Fibroblast of villous mesenchyme (primary cell): ENCODE measurements around the gene KIF1B. TPM values are rescaled to one million over a fixed set of nuclear protein-coding genes. Genes with fewer than 3 reads are reported as not detected.
A peak's percentile ranks its signal among the peaks of the same experiment; 100 is the strongest.
"Not testable (repeated sequence)": the region's sequence is repeated elsewhere in the genome, so short reads cannot be mapped to it uniquely, and the experiment has no call there.

ENCODE experiments used
- DNase-seq: peaks from one replicate; pipeline ENCODE4 v3.0.0-alpha.2; 2010; ENCODE audit warnings: low read depth
- H3K4me3 ChIP-seq: 2 replicates; pipeline ENCODE4 v1.5.1; 2011; ENCODE audit warnings: low read depth, mild to moderate bottlenecking, low read length
- total RNA-seq: library from RNA; depleted of rRNA; stranded (reverse); fragments of >200 nt; gene quantifications from 2 replicates; pipeline ENCODE4 v1.2.3, GENCODE V29; 2012
- TF ChIP-seq, protein P1 (sequence below): IDR thresholded peaks from 2 replicates; pipeline ENCODE4 v1.5.1; 2012; ENCODE audit warnings: low read depth, mild to moderate bottlenecking, low read length; ENCODE audit not compliant: insufficient read depth

KIF1B gene
- total RNA-seq, 1 donor, result 36.3 TPM

DNA sequence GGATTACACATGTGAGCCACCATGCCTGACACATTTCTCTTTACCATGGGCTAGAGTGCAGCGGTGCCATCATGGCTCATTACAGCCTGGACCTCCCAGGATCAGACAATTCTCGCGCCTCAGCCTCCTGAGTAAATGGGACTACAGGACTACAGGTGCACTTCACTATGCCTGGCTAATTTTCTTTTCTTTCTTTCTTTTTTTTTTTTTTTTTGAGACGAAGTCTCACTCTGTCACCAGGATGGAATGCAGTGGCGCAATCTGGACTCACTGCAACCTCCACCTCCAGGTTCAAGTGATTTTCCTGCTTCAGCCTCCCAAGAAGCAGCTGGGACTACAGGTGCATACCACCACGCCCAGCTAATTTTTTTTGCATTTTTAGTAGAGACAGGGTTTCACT, 14.8 kb upstream of the KIF1B start:
- peak; percentile 57 for DNase-seq
- H3K4me3 ChIP-seq, result no peak overlapping the region
- TF ChIP-seq, protein P1, sequence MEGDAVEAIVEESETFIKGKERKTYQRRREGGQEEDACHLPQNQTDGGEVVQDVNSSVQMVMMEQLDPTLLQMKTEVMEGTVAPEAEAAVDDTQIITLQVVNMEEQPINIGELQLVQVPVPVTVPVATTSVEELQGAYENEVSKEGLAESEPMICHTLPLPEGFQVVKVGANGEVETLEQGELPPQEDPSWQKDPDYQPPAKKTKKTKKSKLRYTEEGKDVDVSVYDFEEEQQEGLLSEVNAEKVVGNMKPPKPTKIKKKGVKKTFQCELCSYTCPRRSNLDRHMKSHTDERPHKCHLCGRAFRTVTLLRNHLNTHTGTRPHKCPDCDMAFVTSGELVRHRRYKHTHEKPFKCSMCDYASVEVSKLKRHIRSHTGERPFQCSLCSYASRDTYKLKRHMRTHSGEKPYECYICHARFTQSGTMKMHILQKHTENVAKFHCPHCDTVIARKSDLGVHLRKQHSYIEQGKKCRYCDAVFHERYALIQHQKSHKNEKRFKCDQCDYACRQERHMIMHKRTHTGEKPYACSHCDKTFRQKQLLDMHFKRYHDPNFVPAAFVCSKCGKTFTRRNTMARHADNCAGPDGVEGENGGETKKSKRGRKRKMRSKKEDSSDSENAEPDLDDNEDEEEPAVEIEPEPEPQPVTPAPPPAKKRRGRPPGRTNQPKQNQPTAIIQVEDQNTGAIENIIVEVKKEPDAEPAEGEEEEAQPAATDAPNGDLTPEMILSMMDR, result no peak

DNA sequence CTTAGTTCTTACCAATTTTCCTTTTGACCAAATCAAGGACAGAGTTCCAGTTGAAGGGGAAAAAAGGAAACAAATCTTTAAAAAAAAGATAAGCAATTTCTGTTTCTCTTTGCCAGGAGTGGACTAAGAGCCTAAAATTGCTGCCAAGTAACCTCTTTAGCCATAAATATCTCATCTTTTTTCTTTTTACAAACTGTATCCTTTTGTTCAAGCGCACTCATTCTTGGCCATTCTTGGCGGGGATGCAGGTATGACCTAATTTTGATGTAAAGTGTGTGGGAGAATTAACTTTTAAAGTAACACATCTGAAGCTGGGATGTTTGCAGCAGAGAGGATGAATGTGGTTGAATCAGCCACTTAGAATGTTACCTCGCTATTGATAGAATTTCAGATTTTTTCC, 13.4 kb upstream of the KIF1B start:
- TF ChIP-seq, protein P1, result no peak
- no peak overlapping the region for H3K4me3 ChIP-seq
- no peak for DNase-seq

DNA sequence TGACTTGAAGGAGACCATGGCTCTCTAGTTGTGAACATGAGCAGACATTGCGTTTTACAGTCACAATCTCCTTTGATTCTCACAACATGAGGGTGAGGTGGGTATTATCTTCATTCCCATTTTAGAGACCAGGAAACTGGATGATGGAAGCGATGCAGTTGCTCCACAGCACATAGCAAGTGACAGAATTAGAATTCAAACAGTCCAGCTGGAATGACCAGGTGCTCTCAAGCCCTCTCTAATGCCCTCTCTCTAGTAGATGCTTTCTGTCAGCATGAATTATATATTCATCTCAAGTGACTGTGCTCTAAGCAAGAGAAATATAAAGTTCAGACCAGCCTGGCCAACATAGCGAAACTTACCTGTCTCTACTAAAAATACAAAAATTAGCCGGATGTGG, 9.8 kb upstream of the KIF1B start:
- TF ChIP-seq, protein P1, result no peak
- H3K4me3 ChIP-seq, result no peak overlapping the region
- DNase-seq, result no peak

DNA sequence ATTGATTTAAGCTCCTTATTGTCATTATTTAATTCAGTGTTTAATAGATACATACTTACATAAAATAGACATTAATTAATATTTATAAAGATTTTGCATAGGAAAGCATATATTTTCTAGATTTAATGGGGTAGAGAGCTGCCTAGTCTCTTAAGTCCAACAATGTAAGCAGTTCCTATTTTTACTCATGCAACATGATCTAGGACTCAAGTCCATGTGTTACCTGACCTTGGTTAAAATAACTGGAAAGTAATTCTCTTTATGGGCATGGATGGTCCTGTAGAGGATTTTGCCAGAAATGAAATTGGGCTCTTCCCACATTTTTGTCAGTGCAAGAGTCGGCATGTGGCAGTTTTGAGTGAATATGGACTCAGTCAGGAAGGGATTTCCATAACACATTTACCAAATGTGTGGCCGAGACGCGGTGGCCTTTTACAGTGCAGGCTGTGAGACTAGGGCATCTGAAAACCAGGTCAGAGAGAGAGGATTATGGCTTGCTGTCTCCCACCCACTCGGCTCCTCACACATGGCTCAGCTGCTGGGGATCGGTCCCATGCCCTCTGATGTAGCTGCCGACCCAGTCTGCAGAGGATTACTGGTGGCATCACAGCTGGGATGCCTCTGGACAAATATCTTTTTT, 6.2 kb upstream of the KIF1B start:
- no peak overlapping the region for H3K4me3 ChIP-seq
- no peak for DNase-seq
- TF ChIP-seq, protein P1, result no peak

DNA sequence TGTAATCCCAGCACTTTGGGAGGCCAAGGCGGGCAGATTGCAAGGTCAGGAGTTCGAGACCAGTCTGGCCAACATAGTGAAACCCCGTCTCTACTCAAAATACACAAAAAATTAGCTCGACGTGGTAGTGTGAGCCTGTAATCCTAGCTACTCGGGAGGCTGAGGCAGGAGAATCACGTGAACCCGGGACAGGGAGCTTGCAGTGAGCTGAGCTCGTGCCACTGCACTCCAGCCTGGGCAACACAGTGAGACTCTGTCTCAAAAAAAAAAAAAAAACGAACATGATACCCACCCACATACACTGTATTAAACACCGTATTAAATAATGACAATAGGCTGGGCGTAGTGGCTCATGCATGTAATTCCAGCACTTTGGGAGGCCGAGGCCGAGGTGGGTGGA, 5.2 kb upstream of the KIF1B start:
- DNase-seq, H3K4me3 ChIP-seq: not testable (repeated sequence)

DNA sequence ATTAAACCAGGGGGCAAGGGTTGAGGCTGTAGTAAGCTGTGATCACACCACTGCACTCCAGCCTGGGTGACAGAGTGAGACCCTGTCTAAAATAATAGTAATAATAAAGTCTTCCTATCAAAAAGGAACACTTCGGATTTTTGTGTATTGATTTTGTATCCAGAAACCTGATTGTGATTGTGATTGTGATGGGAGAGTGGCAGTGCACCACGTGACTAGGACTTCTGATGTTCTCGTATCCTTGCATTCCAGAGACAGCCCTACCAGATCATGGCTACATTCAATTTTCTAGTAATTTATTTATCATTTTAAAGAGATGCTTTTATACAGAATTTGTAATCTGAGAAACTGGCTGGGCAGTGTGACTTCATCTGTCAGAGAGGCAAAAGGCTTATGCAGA, 2.6 kb upstream of the KIF1B start:
- no peak overlapping the region for H3K4me3 ChIP-seq
- no peak for DNase-seq
- TF ChIP-seq, protein P1, result no peak

DNA sequence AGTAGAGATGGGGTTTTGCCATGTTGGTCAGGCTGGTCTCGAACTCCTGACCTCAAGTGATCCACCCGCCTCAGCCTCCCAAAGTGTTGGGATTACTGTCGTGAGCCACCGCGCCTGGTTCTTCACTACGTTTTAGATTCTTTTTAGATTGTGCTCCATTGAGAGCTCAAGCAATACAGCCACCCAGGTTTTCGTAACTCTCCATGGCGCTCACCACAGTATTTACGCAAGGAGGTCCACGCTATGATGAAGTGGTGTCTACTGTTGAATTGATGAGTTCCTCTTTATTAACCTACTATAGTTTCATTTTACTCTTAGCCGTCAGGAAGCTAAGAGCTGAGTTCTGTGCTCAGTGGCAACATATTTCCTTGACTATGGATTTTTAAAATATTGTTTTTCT, 1.8 kb upstream of the KIF1B start:
- no peak overlapping the region for H3K4me3 ChIP-seq
- TF ChIP-seq, protein P1, result no peak
- no peak for DNase-seq
